H1 (cell line): ENCODE measurements around the gene VGLL3. TPM values are rescaled to one million over a fixed set of nuclear protein-coding genes. Genes with fewer than 3 reads are reported as not detected.

Experiments
- CTCF ChIA-PET: fragments of 300-600 bp; sonication (Branson Sonifier 250); formaldehyde crosslinking; loops from one replicate; lab custom pipeline; 2021; ENCODE audit not compliant: partially characterized antibody; lab: Charles Lee
- POLR2A ChIA-PET: fragments of 300-600 bp; sonication (Branson Sonifier 250); formaldehyde crosslinking; loops from one replicate; lab custom pipeline; 2021; ENCODE audit warnings: inconsistent platforms; ENCODE audit not compliant: partially characterized antibody; lab: Charles Lee
- DNase-seq, 2 experiments: peaks; one replicate each; pipeline versions ENCODE4 v3.0.0 to v3.0.0-alpha.2; 2010 to 2022; ENCODE audit warnings: low spot score in 2 of 2, low read depth in 1 of 2, mixed read lengths in 1 of 2
- FAIRE-seq: peaks from 2 replicates; lab custom pipeline; 2011; peaks lifted over from hg19 to GRCh38; lab: Jason Lieb, UNC
- H2AFZ ChIP-seq: 2 replicates; pipeline ENCODE4 v1.8.1; 2012; ENCODE audit warnings: low read length, inconsistent platforms
- H2AK5ac ChIP-seq: 2 replicates; pipeline ENCODE4 v1.6.1; 2013; ENCODE audit warnings: low read depth, low read length
- H2BK120ac ChIP-seq: replicated peaks from 2 replicates; pipeline ENCODE3; 2013; ENCODE audit warnings: low read depth, low read length, inconsistent platforms
- H2BK12ac ChIP-seq: 2 replicates; pipeline ENCODE4 v1.6.1; 2013; ENCODE audit warnings: low read depth, low read length
- H2BK15ac ChIP-seq: 2 replicates; pipeline ENCODE4 v1.6.1; 2013; ENCODE audit warnings: low read length
- H2BK20ac ChIP-seq: 2 replicates; pipeline ENCODE4 v1.6.1; 2013; ENCODE audit warnings: low read length
- H2BK5ac ChIP-seq: 2 replicates; pipeline ENCODE4 v1.6.1; 2013; ENCODE audit warnings: low read depth, low read length
- H3K14ac ChIP-seq: 2 replicates; pipeline ENCODE4 v1.6.1; 2013; ENCODE audit warnings: inconsistent platforms; ENCODE audit not compliant: insufficient read length
- H3K18ac ChIP-seq: 2 replicates; pipeline ENCODE4 v1.6.1; 2013; ENCODE audit warnings: low read length; ENCODE audit errors: extremely low read depth
- H3K23ac ChIP-seq: 2 replicates; pipeline ENCODE4 v1.6.1; 2013; ENCODE audit warnings: inconsistent platforms; ENCODE audit not compliant: insufficient read length
- H3K23me2 ChIP-seq: 2 replicates; pipeline ENCODE4 v1.6.1; 2013; ENCODE audit warnings: low read depth, low read length
- H3K27ac ChIP-seq: 2 replicates; pipeline ENCODE4 v1.6.1; 2011; ENCODE audit warnings: low read depth, low read length, inconsistent platforms
- H3K27me3 ChIP-seq, 4 experiments: replicated peaks in 1 of 4; 1 replicate in 1 of 4; 2 replicates in 3 of 4; pipeline versions ENCODE4 v1.6.1 to v1.8.1; 2011 to 2013; ENCODE audit warnings: low read length in 3 of 4, mild to moderate bottlenecking in 3 of 4, inconsistent platforms in 2 of 4, mixed read lengths in 2 of 4, moderate library complexity in 1 of 4; ENCODE audit not compliant: control insufficient read depth in 3 of 4, insufficient read depth in 3 of 4; ENCODE audit errors: extremely low read depth in 1 of 4
- H3K36me3 ChIP-seq, 4 experiments: 2 replicates each; pipeline versions ENCODE4 v1.6.1 to v1.8.1; 2011 to 2013; ENCODE audit warnings: mild to moderate bottlenecking in 4 of 4, low read length in 3 of 4, moderate library complexity in 2 of 4, control low read depth in 1 of 4, inconsistent platforms in 1 of 4; ENCODE audit not compliant: insufficient read depth in 4 of 4, control insufficient read depth in 2 of 4
- H3K4ac ChIP-seq: replicated peaks from 2 replicates; pipeline ENCODE3; 2013; ENCODE audit warnings: low read length, low read depth, mixed read lengths, inconsistent platforms; ENCODE audit not compliant: insufficient read length
- H3K4me1 ChIP-seq, 4 experiments: replicated peaks in 1 of 4; 1 replicate in 1 of 4; 2 replicates in 3 of 4; pipeline versions ENCODE4 v1.6.1 to v1.8.1; 2011 to 2013; ENCODE audit warnings: low read length in 3 of 4, inconsistent platforms in 2 of 4, mixed read lengths in 1 of 4; ENCODE audit not compliant: insufficient read depth in 4 of 4, control insufficient read depth in 3 of 4
- H3K4me2 ChIP-seq, 2 experiments: 2 replicates each; pipeline versions ENCODE4 v1.6.1 to v1.8.1; 2011 to 2013; ENCODE audit warnings: low read depth in 2 of 2, low read length in 2 of 2, control low read depth in 1 of 2, inconsistent platforms in 1 of 2, mild to moderate bottlenecking in 1 of 2; ENCODE audit not compliant: insufficient read depth in 1 of 2
- H3K4me3 ChIP-seq, 4 experiments: fragments of 200-600, 300-600 bp in 1 of 4; sonication (generic), shearing (Covaris generic), sonication (Bioruptor Twin) in 1 of 4; 2 replicates each; pipeline versions ENCODE4 v1.5.1 to v1.8.1; 2011 to 2016; ENCODE audit warnings: low read length in 4 of 4, low read depth in 3 of 4, control low read depth in 2 of 4, inconsistent platforms in 2 of 4, mild to moderate bottlenecking in 2 of 4, mixed read lengths in 1 of 4, moderate library complexity in 1 of 4; ENCODE audit not compliant: insufficient read depth in 2 of 4; ENCODE audit errors: extremely low read depth in 1 of 4
- H3K56ac ChIP-seq: replicated peaks from 2 replicates; pipeline ENCODE3; 2013; ENCODE audit warnings: low read depth, mild to moderate bottlenecking, mixed read lengths, low read length, inconsistent platforms; ENCODE audit not compliant: insufficient read length
- H3K79me1 ChIP-seq: 2 replicates; pipeline ENCODE4 v1.6.1; 2013; ENCODE audit warnings: low read depth, low read length, control low read depth
- H3K79me2 ChIP-seq, 2 experiments: 2 replicates each; pipeline versions ENCODE4 v1.6.1 to v1.8.1; 2012 to 2013; ENCODE audit warnings: low read length in 2 of 2, mild to moderate bottlenecking in 2 of 2, inconsistent platforms in 1 of 2; ENCODE audit not compliant: insufficient read depth in 2 of 2, control insufficient read depth in 1 of 2
- H3K9ac ChIP-seq, 4 experiments: replicated peaks in 1 of 4; 1 replicate in 1 of 4; 2 replicates in 3 of 4; pipeline versions ENCODE4 v1.6.1 to v1.8.1; 2011 to 2013; ENCODE audit warnings: low read depth in 3 of 4, low read length in 3 of 4, control low read depth in 2 of 4, mild to moderate bottlenecking in 2 of 4, moderate library complexity in 2 of 4, inconsistent platforms in 1 of 4; ENCODE audit errors: extremely low read depth in 1 of 4
- H3K9me3 ChIP-seq, 2 experiments: 2 replicates each; pipeline versions ENCODE4 v1.6.1 to v1.8.1; 2012 to 2013; ENCODE audit warnings: mild to moderate bottlenecking in 2 of 2, moderate library complexity in 2 of 2, control low read depth in 1 of 2, inconsistent platforms in 1 of 2, low read depth in 1 of 2, low read length in 1 of 2, mixed read lengths in 1 of 2; ENCODE audit not compliant: insufficient read depth in 2 of 2
- H4K20me1 ChIP-seq, 2 experiments: replicated peaks in 1 of 2; 2 replicates each; pipeline versions ENCODE3 to v1.8.1; 2011 to 2013; ENCODE audit warnings: inconsistent platforms in 2 of 2, low read length in 2 of 2, mild to moderate bottlenecking in 1 of 2; ENCODE audit not compliant: insufficient read depth in 2 of 2, control insufficient read depth in 1 of 2
- H4K5ac ChIP-seq: 2 replicates; pipeline ENCODE4 v1.6.1; 2013; ENCODE audit warnings: low read length, low read depth, mixed read lengths, inconsistent platforms; ENCODE audit not compliant: insufficient read length
- H4K8ac ChIP-seq: 2 replicates; pipeline ENCODE4 v1.8.0; 2013; ENCODE audit warnings: mild to moderate bottlenecking, moderate library complexity, low read length, inconsistent platforms; ENCODE audit not compliant: insufficient read depth; ENCODE audit errors: extremely low read depth
- H4K91ac ChIP-seq: replicated peaks from 2 replicates; pipeline ENCODE3; 2013; ENCODE audit warnings: low read length, mixed read lengths, inconsistent platforms; ENCODE audit not compliant: insufficient read length
- ASH2L ChIP-seq: fragments of 200-600, 300-600 bp; sonication (generic); IDR thresholded peaks from one replicate; pipeline ENCODE4 v1.7.1; 2017; ENCODE audit warnings: low read length
- BRCA1 ChIP-seq: IDR thresholded peaks from 2 replicates; pipeline ENCODE4 v1.6.1; 2012; ENCODE audit warnings: low read depth, low read length, improper control_type of control experiment
- CEBPB ChIP-seq: IDR thresholded peaks from 2 replicates; pipeline ENCODE4 v1.6.1; 2012; ENCODE audit warnings: low read depth, low read length
- EZH2 ChIP-seq: fragments of 200-600 bp; sonication (generic); IDR thresholded peaks from 2 replicates; pipeline ENCODE4 v1.7.1; 2012; ENCODE audit warnings: low read depth, mild to moderate bottlenecking, moderate library complexity, low read length, inconsistent platforms; ENCODE audit not compliant: severe bottlenecking
- MAFK ChIP-seq: IDR thresholded peaks from 2 replicates; pipeline ENCODE4 v1.6.1; 2012; ENCODE audit warnings: low read depth, mild to moderate bottlenecking, improper control_type of control experiment, low read length
- NRF1 ChIP-seq: IDR thresholded peaks from 2 replicates; pipeline ENCODE4 v1.6.1; 2011; ENCODE audit warnings: mild to moderate bottlenecking, low read depth, low read length, improper control_type of control experiment
- PHF8 ChIP-seq: fragments of 200-600 bp; sonication (generic); conservative IDR thresholded peaks from 2 replicates; pipeline ENCODE4 v1.7.1; 2012; ENCODE audit warnings: low read depth, mild to moderate bottlenecking, inconsistent platforms, low read length, moderate library complexity
- POLR2A ChIP-seq, 2 experiments: IDR thresholded peaks; 1 replicate in 1 of 2; 2 replicates in 1 of 2; pipeline ENCODE4 v1.6.1; 2011; ENCODE audit warnings: low read depth in 2 of 2, low read length in 2 of 2, mild to moderate bottlenecking in 2 of 2; ENCODE audit errors: control extremely low read depth in 1 of 2
- RAD21 ChIP-seq, 2 experiments: IDR thresholded peaks in 1 of 2; conservative IDR thresholded peaks in 1 of 2; 2 replicates each; pipeline ENCODE4 v1.6.1; 2011; ENCODE audit warnings: low read depth in 2 of 2, low read length in 2 of 2, improper control_type of control experiment in 1 of 2, inconsistent platforms in 1 of 2, mild to moderate bottlenecking in 1 of 2, moderate library complexity in 1 of 2
- TAF7 ChIP-seq: optimal IDR thresholded peaks from 2 replicates; pipeline ENCODE3; 2011; ENCODE audit warnings: low read depth, mild to moderate bottlenecking, inconsistent platforms, low read length, moderate library complexity, borderline replicate concordance
- TEAD4 ChIP-seq: IDR thresholded peaks from 2 replicates; pipeline ENCODE4 v1.6.1; 2012; ENCODE audit warnings: low read depth, low read length, inconsistent platforms, mixed read lengths
- polyA plus RNA-seq, 7 experiments: library from polyadenylated mRNA; depleted of rRNA in 3 of 7; stranded (reverse) in 5 of 7; unstranded in 2 of 7; fragments of >200 nt in 5 of 7; fragments of 200-250 nt in 2 of 7; gene quantifications; 1 replicate in 5 of 7; 2 replicates in 1 of 7; 4 replicates in 1 of 7; pipeline versions ENCODE4 v1.2.1 to v1.2.3, GENCODE V29; 2011 to 2013; ENCODE audit warnings: missing spikeins in 2 of 7, mixed read lengths in 2 of 7
- total RNA-seq: library from RNA; stranded (reverse); fragmentation: NEBNext Ultra II Directional; extraction: Animal tissue kit (Norgen Biotek cat#: 25700); gene quantifications from 2 replicates; pipeline ENCODE4 v1.2.1, GENCODE V29; 2021
- TF ChIP-seq, protein P1 (sequence below): IDR thresholded peaks from 2 replicates; pipeline ENCODE4 v1.6.1; 2011; ENCODE audit warnings: low read depth, mild to moderate bottlenecking, low read length; ENCODE audit not compliant: insufficient read depth
- TF ChIP-seq, protein P2 (sequence below): IDR thresholded peaks from 2 replicates; pipeline ENCODE4 v1.6.1; 2012; ENCODE audit warnings: low read length, inconsistent platforms

Gene VGLL3
- total and polyA plus RNA-seq, 2 of the 8 experiments (the other 6 are each of a cell fraction or from before 2014, with no cell fraction given): 13.4 to 24.2 TPM

DNA sequence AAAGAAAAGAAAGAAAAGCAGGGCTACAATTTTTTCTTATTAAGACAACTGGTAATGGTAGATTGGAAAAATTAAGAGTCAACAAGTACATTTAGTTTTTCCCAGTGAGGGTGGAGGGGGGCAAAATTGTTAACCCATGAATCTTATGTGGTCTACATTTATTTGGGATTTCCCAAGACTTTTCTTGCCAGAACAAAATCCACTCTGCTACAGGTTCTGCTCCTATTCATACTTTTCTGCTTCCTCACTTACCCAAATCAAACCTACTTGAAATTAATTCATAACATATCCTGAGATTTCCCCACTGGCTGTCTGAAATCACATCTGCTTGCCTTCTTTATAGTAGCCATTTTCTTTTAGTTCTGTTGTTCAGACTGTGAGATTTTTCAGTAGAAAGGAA is 41.1 kb downstream of the VGLL3 start:
- no peak overlapping the region for H3K4ac ChIP-seq
- H2BK5ac ChIP-seq: no peak overlapping the region
- no peak overlapping the region for H3K56ac ChIP-seq
- H4K91ac ChIP-seq: no peak overlapping the region
- H3K36me3 ChIP-seq: no peaks in the 10 kb centered on the region
- H2BK15ac ChIP-seq: no peak overlapping the region
- no peaks in the 10 kb centered on the region for H3K23me2 ChIP-seq
- H2BK20ac ChIP-seq: no peak overlapping the region
- no peak overlapping the region for H3K27ac ChIP-seq
- H4K20me1 ChIP-seq: no peaks in the 10 kb centered on the region
- no peak overlapping the region for H2BK12ac ChIP-seq
- DNase-seq (no peak), FAIRE-seq (no peak)
- H2AFZ ChIP-seq: no peak overlapping the region
- H4K8ac ChIP-seq: no peak overlapping the region
- POLR2A ChIA-PET: no interaction called here
- H2BK120ac ChIP-seq: no peak overlapping the region
- no peak overlapping the region for H3K4me2 ChIP-seq
- no peak overlapping the region for H3K18ac ChIP-seq
- no peak overlapping the region for H3K14ac ChIP-seq
- peaks cover 0 to 2% (median 0%) of the 10 kb centered on the region in 4 experiments; a peak in 1 of 7 replicates for H3K4me1 ChIP-seq
- H3K79me2 ChIP-seq: no peaks in the 10 kb centered on the region
- no peaks in the 10 kb centered on the region for H3K79me1 ChIP-seq
- no peaks in the 10 kb centered on the region for H3K9me3 ChIP-seq
- no peak overlapping the region for H2AK5ac ChIP-seq
- H3K23ac ChIP-seq: no peak overlapping the region
- H3K27me3 ChIP-seq: no peaks in the 10 kb centered on the region
- no peak overlapping the region for H3K9ac ChIP-seq
- no peak overlapping the region for H3K4me3 ChIP-seq
- CTCF ChIA-PET: no interaction called here
- no peak overlapping the region for H4K5ac ChIP-seq
- TF ChIP-seq PHF8: no peak
- TF ChIP-seq TEAD4: no peak
- no peak for TF ChIP-seq NRF1
- no peak for TF ChIP-seq BRCA1
- TF ChIP-seq, protein P1, sequence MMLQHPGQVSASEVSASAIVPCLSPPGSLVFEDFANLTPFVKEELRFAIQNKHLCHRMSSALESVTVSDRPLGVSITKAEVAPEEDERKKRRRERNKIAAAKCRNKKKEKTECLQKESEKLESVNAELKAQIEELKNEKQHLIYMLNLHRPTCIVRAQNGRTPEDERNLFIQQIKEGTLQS: no peak
- TF ChIP-seq MAFK: no peak
- no peak for TF ChIP-seq CEBPB
- TF ChIP-seq POLR2A (IDR thresholded peaks at IDR 0.05; ENCODE audit: control extremely low read depth in 1 of 2, low read depth in 2 of 2, low read length in 2 of 2): no peak
- TF ChIP-seq, protein P2, sequence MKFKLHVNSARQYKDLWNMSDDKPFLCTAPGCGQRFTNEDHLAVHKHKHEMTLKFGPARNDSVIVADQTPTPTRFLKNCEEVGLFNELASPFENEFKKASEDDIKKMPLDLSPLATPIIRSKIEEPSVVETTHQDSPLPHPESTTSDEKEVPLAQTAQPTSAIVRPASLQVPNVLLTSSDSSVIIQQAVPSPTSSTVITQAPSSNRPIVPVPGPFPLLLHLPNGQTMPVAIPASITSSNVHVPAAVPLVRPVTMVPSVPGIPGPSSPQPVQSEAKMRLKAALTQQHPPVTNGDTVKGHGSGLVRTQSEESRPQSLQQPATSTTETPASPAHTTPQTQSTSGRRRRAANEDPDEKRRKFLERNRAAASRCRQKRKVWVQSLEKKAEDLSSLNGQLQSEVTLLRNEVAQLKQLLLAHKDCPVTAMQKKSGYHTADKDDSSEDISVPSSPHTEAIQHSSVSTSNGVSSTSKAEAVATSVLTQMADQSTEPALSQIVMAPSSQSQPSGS: no peak
- no peak for TF ChIP-seq EZH2
- no peak for TF ChIP-seq TAF7
- TF ChIP-seq RAD21 (IDR thresholded peaks at IDR 0.05 in 1 of 2, conservative IDR thresholded peaks at IDR 0.05 in 1 of 2; ENCODE audit: low read depth in 2 of 2, low read length in 2 of 2): no peak
- no peak for TF ChIP-seq ASH2L
